GM18907 (cell line): ENCODE results near the gene GMPPA.

Source experiments
- ATAC-seq: cut with Tn5 transposase; IDR thresholded peaks from one replicate; pipeline ENCODE4 v1.9.1; 2021; ENCODE audit warnings: mild to moderate bottlenecking, moderate library complexity; ENCODE audit not compliant: unreplicated experiment

Gene GMPPA

DNA sequence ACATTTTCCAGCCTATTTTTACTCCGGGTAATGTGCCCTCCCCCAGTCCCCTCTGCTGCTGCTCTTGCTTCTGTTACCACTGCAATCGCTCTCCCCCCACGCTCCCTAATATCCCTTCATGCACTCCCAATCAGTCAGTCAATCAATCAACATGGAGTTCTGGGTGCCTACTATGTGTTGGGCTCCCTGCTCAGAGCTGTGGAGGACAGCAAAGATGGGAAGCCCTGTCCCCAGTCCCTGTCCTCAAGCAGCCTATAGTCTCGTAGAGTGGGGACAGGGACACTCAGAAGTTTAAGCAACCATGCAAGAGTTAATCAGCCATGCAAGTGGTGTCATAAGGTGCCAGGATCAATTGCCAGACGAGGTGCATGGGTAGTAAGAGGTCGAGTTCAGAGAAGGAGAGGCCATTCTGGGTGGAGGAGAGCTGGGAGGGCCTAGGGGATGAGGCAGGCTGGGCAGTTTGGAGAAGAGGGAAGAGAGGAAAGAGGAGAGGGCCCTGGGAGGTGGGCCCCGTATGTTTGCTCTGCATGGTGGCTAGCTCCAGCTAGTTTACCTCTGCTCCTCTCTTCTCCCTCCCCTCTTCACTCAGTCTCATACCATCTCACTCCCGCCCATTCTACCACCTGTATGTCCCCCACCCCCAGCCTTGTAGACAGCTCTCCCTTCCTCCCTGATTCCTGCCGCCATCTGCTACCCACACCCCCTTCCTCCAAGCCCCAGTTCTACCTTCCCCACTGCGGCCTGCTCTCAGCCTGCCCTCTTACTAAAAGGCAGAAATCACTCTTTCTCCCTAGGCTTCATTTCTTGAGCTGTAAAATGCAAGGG, 19.5 kb downstream of the GMPPA start:
- no peak for ATAC-seq

DNA sequence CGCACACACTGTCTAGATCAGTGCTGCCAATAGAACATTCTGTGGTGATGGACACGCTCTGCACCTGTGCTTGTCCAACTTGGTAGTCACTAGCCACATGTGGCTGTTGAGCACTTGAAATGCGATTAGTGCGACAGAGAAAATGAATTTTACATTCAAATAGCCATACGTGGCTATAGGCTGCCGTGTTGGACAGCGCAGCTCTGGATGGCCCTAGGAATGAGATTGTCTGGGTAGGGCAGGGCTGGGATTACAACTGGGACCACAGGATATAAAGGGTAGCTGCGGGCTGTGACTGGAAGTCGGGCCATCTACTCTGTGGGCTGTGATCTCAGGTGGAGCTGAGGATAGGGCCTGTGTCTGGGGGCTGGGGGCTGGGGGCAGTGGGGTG, 20.8 kb downstream of the GMPPA start:
- no peak for ATAC-seq

DNA sequence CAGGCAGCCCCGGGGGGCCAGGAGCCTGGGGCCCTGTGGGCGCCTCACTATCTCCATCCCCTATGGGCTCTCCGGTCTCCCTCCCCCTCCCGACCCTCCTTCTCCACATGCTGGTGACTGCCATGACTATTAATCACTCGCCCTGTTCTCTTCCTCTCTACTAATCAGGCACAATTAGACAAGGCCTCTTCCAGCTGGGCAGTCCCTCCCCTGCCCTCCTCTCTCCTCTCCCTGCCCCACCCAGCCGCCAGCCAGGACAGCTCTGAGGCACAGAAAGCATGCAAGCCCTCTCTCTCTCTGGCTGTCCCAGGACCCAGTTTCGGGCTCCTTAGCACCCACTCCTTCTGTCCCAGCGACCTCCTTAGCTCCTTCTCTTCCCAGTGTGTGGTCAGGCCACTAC, 21.4 kb downstream of the GMPPA start:
- no peak for ATAC-seq

DNA sequence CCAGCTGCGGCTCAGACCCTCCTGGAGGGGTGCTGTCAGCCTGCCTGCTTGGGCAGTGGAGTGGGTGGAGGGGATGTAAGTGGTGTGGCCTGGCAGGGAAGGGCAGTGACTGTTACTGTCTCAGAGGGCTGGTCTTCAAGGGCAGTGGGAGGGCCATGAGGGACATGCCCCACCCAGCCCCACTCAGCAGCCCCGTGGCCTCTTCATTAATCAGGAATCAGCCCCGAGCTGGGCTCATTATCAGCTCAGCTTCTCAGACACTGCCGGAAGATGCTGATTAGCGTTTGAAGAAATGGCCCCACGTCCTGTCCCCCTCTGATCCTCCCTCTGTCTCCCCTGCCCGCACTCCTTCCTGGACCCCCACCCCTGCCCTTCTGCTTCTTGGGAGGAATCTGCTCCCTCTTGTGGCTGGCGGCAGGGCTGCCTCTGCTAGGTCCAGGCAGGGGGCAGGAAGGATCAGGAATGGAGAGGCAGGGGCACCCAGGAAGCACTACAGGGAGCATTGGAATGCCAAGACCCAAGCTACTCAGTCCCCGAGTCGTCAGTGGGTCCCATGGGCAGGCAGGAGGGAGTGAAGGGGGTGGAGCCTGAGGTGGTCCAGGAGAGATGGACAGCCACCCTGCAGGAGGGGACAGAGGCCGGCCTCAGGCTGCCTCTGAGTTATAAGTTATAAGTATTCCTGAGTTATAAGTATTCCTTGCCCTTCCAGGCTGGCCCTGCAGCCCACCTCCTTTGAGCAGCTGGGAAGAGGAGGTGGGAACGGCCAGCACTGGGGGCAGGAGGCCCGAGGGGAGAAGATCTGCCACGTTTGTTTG, 22.6 kb downstream of the GMPPA start:
- ATAC-seq: no peak

DNA sequence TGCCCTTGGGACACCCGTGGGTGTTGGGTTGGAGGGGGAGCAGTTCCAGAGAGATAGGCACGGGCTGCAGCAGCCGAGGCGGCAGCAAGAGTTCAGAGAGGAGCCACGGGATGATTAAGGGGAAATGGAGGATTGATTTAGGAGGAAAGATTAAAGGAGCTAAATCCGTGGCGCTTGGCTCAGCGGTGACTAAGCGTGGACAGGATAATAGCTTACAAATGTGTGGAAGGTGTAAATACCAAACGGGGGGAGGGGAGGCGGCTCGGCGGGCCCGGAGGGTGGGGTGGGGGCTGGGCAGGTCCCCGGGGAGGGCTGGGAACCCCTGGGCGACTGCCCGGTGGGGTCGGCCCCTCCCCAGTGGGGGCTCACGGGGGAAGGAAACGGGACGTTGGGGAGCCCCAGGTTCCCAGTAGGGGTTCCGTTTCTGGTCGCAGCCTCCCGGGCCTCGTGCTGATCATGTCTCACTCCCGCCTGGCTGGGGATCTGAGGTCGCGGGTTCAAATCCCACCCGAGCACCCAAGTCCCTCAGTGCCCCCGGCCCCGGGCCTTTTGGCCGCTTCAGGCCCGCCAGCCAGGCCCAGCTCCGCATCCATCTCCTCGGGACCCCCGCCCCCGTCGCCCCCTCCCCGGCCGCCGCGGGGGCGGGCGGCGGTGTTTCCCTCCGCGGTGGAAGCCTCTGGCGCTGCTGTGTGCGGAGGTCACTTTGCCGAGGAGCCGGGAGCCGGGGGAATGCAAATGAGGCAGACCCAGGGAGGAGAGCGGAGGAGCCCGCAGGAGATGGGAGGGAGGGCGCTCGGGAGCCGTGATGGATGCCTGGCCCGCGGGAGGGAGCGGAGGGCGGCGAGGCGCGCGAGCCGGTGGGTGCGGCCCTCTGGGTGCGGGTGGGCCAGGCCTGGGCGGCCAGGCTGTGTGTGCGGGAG, 23.7 kb downstream of the GMPPA start:
- ATAC-seq: no peak

DNA sequence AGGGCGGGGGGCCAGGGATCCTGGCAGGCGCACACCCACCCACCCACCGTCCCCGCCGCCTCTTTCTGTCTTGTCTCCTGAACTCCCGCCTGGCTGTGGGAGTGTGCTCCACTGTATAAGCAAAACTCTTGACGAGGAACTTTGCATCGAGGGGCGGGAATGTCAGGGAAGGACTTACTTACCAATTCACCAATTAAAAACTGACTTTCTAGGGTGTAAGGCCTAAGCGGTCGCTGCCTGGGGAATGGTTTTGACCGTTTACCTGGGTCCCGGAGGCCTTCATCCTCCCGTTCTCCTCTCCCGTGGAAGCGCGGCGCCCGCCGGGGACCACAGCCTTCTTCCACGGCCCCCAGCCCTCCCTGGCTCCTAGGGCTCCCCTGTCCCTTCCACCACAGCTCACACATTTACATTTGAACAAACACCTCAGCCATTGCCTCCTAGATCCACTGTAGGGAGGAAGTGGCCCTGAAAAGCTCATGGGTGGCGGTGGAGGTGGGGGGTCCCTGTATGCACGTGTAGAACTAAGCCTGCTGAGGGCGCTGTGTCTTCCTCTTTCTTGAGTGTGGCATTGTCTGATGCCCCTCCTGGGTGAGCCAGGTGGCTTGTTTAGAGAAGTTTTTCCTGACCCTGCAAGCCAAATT, 24.5 kb downstream of the GMPPA start:
- no peak for ATAC-seq

DNA sequence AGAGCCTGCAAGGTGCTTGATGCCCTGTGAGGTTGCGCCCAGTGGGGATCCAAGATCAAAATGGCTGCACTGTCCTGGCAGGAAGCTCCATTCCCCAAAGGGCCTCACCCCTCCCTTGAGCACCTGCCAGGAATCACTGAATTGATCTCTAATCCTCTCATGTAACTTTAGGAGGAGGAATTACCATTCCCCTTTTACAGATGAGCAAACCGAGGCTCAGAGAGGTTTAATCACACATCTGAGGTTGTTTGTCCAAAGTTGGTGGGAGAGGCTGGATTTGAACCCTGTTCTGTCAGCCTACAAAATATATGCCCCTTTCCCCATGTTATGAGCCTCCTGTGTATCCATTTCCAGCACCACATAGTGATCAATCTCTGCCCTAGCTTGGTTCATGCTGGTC, 26.1 kb downstream of the GMPPA start:
- no peak for ATAC-seq

DNA sequence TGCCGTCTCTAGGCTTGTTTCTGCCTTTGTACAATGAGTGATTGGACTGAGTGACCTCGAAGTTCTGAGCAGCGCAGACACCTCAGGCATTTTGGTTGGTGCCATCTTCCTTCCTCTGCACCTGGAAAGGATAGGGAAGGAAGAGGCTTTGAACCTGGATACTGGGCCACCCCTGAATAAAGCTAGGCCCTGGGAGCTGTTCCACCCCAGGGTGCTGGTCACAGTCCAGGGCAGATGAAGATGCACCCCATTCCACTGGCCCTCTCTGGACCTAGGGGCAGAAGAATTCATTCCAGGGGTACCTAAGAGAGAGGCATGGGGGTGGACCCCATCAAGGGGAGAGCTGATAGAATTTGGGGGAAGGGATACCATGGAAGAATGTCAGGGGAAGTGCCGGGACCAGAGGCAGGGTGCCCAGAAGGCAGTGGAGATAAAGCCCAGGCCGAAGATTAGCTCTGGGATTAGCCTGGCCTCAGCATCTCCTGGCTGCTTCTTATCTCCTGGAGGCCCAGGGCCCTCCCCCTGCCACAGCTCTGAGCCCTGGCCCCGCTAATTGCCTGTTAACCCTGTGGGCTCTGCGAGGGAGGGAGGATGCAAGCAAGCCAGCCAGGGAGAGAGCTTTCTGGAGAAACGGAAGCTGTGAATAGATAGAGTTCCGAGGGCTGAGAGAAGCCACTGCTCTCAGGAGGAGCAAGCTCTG, 27.0 kb downstream of the GMPPA start:
- no peak for ATAC-seq

DNA sequence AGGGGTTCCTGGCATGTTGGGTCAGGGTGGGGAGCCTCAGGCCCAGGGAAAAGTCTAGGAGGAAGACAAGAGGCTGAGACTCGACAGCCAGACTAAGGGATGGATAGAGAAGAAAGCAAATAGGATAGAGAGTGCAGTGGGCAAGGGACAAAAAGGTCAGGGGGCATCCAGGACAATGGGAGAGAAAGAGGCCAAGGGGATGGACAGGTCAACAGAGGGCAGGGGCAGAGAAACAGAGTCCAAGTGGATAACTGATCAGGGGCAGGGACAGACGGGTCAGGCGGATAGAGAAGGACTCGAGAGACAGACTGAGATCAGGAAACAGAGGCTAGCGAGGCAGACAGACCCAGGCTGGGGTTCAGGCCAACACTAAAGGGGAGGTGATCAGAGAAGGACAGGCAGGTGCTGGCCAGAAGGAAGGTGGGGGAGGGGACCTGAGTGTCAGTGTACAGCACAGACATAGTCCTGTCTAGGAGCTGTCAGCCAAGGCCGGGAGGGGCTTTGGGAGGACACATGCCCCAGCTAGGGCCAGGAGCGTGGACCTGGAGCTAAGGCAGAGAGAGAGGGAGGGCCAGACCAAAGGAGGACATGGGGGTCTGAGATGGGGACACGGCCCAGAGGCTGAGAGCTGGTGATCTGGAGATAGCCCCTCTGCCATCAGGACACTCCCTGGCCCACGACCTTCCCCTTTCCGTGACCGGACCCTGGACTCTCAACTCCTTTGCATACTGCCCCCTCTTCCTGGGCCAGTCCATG, 27.8 kb downstream of the GMPPA start:
- no peak for ATAC-seq

DNA sequence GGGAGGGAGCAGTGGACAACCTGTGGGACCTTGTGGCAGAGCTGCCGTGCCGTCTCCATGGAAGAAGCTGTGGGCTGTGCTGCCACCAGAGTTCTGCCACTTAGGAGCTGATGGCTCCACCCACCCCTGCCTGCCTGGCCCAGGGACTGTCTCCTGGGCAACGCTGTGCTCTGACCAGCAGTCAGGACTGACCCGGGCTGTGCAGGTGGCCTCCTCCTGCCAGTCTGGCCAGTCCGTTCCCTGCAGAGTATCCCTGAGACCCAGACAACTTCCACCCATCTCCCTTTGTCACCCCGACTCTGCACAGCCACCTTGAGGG, 28.3 kb downstream of the GMPPA start:
- ATAC-seq: no peak

DNA sequence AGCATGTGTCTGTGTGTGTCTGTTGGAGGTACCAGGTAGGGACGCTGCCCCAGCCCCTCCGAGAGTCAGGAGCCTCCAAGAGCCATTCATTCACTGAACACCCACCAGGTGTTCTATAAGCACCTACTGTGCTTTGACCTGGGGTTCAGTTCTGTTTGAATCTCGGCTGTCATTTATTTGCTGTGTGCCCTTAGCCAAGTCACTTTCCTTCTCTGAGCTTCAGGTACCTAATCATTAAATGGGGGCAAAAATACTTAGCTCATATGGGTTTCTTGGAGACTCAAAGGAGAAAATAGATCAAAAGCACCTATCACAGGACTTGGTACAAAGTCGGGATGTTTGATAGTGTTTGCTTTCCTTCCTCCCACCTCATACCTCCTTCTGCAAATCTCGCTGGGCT, 28.8 kb downstream of the GMPPA start:
- no peak for ATAC-seq

DNA sequence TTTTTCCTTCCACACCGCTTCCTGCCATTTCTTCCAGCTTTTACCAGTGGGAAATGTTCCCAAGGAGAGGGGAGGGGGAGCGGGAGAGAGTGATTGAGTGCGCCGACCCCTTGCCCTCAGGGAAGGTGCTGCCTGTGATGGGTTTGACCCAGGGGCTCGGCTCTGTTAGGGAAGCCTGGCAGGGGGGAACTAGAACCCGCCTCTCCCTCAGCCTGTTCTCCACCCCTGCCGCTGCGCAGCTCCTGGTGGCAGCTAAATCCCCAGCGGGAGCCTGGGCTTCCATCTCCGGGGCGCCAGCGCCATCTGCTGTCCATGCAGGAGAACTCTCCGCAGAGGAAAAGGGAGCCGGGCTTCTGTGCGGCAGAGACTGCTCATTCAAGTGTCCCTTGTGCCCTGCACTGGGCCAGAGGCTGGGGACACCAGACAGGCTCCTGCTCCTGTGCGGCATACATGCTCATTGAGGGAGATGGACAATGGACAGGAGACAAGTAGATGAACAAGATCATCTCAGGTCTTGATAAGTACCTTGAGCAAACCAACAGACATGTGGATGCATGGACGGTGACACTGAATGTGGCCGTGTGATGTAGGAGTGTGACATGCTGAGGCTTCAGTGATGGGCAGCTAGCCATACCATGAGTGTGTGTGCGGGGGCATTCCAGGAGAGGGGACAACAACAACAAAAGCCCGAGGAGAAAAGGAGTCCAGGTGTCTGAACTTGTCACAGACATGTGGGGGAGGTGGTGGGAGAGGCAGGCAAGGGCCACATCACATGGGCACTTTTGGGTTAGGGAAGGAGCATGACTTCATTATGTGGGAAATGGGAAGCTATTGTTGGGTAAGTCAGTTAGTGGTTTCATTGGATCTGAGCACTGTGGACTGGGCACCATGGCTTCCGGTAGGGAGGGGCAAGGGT, 31.6 kb downstream of the GMPPA start:
- peak; percentile 83 for ATAC-seq

DNA sequence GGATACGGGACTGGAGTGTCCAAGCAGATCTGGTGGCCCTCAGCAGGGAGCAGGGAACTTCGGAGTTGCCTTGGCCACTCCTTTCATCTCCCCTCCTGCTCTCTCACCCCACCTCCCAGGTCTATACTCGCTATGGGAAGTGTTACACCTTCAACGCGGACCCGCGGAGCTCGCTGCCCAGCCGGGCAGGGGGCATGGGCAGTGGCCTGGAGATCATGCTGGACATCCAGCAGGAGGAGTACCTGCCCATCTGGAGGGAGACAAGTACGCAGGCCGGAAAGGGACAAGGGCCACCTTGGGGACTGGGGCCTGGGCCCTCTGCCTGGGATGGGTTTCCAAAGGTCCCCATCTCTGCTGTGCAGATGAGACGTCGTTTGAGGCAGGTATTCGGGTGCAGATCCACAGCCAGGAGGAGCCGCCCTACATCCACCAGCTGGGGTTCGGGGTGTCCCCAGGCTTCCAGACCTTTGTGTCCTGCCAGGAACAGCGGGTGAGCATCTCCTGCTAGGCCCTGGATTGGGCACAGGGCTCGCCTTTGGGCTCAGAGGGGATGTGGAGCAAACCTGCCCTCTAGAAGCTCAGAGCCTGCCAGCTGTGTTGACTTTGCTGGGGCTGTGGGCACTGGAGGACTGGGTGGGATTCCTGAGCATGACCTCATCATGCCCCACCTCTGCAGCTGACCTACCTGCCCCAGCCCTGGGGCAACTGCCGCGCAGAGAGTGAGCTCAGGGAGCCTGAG, 33.1 kb downstream of the GMPPA start:
- no peak for ATAC-seq

DNA sequence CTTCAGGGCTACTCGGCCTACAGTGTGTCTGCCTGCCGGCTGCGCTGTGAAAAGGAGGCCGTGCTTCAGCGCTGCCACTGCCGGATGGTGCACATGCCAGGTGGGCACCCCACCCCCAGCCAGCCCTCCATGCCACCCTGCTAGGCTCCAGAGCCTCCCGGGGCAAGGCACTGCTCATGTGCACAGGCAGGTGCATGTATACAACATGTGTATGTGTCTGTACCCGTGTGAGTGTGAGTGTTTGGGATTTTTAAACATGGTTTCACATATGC, 33.6 kb downstream of the GMPPA start:
- ATAC-seq: no peak

DNA sequence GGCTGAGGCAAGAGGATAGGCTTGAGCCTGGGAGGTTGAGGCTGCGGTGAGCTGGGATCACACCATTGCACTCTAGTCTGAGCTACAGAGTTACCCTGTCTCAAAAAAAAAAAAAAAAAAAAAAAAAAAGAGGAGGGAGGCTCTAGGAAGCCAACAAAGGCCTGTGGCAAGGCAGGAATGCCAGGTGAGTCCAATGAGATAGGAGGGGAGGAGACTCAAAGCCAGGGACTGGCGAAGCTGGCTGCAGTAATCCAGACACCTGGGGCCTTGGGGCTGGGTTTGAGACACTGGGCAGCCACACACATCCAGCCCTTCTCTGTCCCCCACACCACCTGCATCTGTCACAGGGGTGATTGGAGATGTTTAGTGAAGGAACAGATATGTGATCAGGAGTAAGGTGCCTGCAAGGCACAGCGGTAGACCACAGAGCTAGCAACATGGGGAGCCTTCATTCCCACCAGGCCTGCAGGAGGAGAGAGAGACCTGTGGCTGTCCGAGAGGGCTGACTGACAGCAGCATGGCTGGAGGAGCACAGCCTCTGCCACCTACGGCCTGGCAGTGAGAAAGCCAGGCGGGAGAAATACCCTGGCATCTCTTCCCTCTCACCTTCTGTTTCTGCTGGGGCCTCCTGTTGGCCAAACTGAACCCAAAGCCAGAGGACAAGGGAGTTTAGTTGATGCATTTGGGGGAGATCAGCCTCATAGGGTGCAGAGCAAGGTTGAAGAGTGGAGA, 35.4 kb downstream of the GMPPA start:
- no peak for ATAC-seq

DNA sequence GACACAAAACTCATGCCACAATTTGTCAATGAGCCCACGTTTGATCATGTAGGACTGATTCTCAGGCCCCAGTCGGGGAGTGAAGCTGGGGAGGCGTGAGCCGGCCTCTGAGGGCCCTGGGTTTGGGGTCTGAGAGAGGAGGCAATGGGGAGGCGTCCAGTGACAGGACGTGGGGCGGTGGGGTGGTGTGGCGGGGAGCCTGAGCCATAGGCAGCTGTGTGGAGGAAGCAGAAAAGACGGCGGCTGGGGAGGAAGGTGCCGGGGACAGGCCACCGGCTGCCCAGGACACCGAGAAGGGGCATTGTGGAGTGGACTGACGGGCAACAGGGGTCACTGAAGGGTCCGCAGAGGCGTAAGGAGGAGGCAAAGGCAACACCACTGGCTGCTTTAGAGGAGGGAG, 37.7 kb downstream of the GMPPA start:
- no peak for ATAC-seq

DNA sequence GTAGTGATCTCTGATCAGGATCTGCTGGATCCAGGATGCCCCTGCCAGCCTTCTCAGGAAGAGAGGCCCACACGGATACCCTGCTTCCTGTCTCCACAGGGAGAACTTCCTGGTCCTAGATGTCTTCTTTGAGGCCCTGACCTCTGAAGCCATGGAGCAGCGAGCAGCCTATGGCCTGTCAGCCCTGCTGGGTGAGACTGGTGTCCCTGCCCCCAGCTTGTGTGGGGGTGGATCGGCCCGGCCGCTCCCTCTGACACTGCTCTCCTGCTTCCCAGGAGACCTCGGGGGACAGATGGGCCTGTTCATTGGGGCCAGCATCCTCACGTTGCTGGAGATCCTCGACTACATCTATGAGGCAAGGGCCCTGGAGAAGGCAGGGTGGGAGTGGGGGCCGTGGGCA, 38.3 kb downstream of the GMPPA start:
- no peak for ATAC-seq
